Dermis blood vessel endothelial cell (primary cell): Measurements from ENCODE around the gene CRACR2A. TPM values are rescaled to one million over a fixed set of nuclear protein-coding genes. Genes with fewer than 3 reads are reported as not detected.
A peak's percentile ranks its signal among the peaks of the same experiment; 100 is the strongest.

Experiments
- DNase-seq: peaks from one replicate; pipeline ENCODE4 v3.0.0; 2010
- total RNA-seq: library from RNA; depleted of rRNA; stranded (reverse); fragments of >200 nt; gene quantifications from 2 replicates; pipeline ENCODE4 v1.2.3, GENCODE V29; 2014

Gene CRACR2A
- total RNA-seq, 1 donor from 2014 or later = 8.8 TPM

DNA sequence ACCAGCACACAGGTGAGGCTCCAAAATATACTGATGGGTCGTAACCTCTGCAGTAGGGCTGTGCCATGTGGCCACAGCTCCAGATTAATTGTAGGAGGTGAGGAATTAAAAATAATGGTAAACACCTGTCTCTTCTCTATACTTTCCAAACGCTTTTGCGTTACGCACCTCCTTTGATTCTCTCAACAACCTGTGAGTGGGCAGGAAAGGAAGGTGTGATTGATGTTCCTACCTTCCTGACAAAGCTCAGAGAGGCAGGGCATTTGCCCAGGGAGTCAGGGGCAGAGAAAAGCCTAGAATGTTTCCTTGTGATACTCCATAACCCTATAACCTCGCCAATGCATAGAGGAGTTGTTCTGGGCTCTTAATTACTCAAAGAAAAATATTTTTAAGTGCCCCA lies 137.0 kb downstream of the CRACR2A start:
- no peak for DNase-seq

DNA sequence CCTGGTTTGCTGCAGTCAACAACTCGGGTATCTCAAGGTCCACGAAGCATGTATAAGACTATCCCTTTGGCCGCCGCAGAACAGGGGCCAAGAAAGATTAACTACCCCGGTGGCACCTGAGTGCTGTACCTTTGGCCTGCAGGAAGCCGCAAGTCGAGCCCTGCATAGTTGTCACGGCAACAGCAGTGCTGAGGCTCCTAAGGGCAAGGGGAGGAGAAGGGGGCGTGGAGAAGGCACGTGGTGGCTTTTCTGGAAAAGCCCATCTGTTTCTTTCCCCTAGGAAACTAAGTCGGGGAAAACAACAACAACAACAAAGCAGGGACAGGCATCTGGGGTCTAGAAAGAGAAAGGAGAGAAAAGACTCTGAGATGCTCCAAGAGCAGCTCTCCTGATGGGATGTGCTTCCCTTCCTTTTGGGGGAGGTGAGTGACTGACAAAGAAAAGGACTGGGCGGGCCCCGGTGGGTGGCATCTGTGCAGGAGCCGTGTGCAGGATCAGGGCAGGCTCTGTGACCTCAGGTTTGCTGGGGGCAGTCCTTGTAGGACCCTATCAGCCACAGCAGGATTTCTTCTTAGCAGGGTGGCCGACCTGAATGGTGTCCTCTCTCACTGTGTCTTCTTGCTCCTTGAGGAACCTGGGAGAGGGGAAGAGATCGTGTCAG lies 138.0 kb downstream of the CRACR2A start:
- DNase-seq = no peak

GRCh38 chr12:3613641-3614395 lies 139.1 kb downstream of the CRACR2A start:
- DNase-seq = no peak

DNA sequence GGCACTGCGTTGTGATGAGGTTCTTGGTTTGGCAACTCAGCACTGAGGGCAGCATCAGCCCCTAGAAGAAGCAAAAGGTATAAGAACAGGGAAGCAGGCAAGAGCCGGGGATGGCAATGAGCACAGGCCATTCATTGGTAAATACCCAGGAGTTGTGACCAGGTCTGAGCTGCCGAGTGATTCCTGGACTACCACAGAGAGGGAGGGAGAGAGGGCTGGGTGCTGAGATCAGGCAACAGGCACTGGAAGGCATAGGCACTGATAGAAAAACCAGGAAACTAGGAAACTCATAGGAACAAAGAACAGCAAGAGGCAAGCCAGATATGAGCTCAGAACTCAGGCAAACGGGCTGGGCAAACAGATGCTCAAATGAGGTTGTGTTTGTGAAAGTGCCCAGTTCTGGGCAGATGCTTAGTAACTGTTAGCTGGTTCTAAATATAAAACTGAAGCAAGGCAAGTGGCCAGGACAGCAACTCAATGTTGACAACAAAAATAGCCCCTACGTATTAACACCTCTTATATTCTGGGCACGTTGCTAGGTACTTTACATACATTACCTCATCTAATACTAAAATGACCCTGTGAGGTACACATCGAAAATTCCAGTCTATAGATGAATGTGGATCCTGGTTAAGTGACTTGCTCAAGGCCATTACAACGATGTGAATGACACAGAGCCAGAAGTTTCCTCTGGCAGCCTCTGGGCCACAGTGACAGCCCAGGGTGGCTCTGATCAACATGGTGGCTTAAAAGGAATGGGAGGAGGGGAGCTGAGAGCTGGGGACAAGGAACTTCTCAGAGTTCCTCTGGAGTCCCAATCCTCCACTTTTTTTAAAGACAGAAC lies 140.8 kb downstream of the CRACR2A start:
- no peak for DNase-seq

GRCh38 chr12:3607821-3608220 lies 145.1 kb downstream of the CRACR2A start:
- DNase-seq = no peak

GRCh38 chr12:3607039-3607720 lies 145.7 kb downstream of the CRACR2A start:
- no peak for DNase-seq

- no peak for DNase-seq
Measured at GRCh38 chr12:3606128-3606527, 146.8 kb downstream of the CRACR2A start.

DNA sequence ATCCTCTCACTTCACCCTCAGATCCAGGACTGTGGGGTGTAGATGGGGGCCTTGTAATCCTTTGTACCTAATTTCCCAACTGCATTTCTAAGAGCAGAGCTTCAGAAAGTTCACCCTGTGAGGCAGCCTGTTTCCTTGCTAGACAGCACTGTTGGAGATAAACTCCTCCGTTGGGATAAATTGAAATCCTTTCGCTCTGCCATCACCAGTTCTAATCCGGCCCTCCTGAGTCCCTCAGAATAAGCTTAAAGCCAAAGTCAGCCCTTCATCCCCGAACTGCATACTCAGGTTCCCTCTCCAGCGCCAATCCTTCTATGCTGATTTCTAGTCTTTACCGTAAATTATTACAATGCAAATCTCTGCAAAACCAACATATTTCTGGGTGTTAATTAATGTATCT lies 147.2 kb downstream of the CRACR2A start:
- no peak for DNase-seq

GRCh38 chr12:3604748-3605586 lies 147.9 kb downstream of the CRACR2A start:
- DNase-seq = peak; percentile 53

GRCh38 chr12:3604286-3604685 lies 148.6 kb downstream of the CRACR2A start:
- no peak for DNase-seq

DNA sequence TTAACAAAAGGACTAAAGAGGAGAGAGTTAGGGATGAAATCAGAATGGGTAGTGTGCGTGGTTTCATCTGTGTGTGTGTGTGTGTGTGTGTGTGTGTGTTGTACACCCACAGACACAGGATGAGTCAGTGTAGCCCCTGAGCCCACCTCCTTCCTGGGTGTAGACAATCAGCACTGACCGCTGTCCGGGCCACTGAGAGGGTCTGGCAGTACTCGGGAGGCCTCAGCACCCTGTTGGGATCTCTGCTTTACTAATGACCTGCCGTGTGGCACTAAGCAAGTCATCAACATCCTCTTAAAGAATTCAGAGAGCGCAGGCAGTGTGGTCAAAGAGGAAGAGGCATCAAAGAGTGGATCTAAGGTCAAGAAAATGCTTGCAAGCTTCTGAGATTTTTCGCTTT lies 149.3 kb downstream of the CRACR2A start:
- no peak for DNase-seq

DNA sequence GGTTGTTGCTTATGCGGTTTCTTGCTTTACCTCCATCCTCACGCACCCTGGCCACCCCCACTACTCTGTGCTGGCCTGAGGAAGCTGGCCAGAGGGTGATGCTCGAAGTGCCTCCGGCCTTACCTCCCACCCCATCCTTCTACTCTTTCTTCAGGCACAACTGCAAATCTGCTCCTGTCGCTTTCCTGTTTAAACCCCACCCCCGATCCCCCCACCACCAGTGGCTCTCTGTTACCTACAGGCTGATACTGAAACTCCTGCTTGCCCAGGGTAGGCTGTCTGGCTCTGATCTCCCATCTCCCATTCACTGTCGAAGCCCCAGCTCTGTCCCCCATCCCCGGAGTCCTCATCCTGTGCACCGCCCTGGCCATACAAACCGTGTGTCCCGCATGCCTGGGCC lies 150.4 kb downstream of the CRACR2A start:
- DNase-seq = no peak

- no peak for DNase-seq
Measured at GRCh38 chr12:3601461-3602150, 151.3 kb downstream of the CRACR2A start.

- no peak for DNase-seq
Measured at GRCh38 chr12:3600951-3601350, 152.0 kb downstream of the CRACR2A start.

DNA sequence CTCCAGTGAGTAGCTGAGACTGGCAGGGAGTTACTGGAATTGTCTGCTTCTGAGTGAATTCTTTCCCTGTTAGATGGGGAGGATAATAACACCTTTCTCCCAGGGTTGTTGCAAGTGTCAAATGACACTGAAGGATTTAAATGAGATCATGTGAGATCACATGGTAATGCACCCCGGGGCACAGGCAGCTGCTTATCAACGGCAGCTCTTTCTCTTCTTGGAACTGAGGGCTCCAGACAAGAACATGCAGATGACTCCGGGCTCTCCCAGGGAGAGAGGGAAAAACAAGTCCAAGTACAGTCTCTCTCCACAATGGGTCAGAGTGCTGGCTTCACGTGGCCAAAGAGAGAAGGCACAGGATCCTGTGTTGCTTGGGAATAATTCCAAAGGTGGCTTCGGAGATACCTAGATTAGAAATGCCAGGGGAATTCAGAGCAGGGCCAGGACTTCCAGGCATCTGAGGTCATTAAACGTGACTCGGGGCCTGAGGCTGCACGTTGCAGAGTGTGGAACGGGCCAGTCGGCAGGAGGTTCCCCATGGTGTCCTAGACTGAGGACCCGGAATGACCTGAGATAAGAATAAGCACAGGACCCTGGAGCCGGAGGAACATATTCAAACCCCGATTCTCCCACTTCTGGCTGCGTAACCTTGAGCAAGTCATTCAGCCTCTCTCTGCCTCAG lies 152.7 kb downstream of the CRACR2A start:
- no peak for DNase-seq

GRCh38 chr12:3598896-3599860 lies 153.7 kb downstream of the CRACR2A start:
- no peak for DNase-seq

GRCh38 chr12:3597526-3598210 lies 155.2 kb downstream of the CRACR2A start:
- DNase-seq = no peak

DNA sequence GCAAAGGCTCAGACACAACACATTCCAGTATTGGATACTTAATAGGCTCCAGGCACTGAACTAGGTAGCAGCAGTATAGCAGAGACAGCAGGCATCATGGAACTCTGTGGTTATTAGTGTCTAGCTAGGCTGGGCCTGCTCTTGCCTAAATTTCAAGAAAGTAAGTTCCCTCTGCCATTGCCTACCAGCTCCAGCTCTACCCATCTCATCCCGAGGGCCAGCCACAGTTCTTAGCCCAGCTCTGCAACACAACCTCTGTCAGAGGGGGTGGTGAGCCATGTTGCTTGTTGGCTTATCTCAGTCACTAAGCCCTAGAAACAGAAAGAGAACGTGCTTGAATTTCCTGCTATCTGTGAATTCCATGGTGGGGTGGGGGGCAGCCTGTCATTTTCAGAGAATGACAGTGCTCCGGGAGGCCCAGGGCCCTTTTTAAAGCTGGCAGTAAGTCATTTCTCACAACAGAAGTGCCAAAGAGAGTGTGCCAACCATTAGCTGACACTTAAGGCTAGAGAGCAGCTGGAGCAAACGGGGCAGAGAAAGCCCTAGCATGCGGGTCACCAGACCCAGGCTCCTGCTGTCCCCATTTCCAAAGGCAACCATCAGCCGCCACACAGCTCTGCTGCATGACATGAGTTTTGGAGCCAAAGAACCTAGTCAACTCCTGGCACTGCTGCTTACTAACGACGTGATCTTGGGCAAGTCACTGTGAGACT lies 156.1 kb downstream of the CRACR2A start:
- no peak for DNase-seq
